HepG2 (cell line): ENCODE data around the gene ATP4A. TPM values are rescaled to one million over a fixed set of nuclear protein-coding genes. Genes with fewer than 3 reads are reported as not detected.

Source experiments
- AGO1 ChIP-seq: fragments of 200-400 bp; formaldehyde crosslinking; IDR thresholded peaks from 2 replicates; pipeline ENCODE4 v1.6.1; 2017; ENCODE audit warnings: mild to moderate bottlenecking, low read depth, low read length, moderate library complexity; ENCODE audit not compliant: poor library complexity, severe bottlenecking
- ATF7-NPFF ChIP-seq: sonication (generic); formaldehyde crosslinking; IDR thresholded peaks from 2 replicates; pipeline ENCODE4 v1.8.1; 2023; ENCODE audit warnings: mild to moderate bottlenecking, low read depth, missing genetic modification reagents, moderate library complexity
- BRCA1 ChIP-seq: sonication (generic); formaldehyde crosslinking; IDR thresholded peaks from 2 replicates; pipeline ENCODE4 v1.4.0; 2020; ENCODE audit warnings: missing genetic modification reagents
- DMAP1 ChIP-seq: IDR thresholded peaks from 2 replicates; pipeline ENCODE4 v1.6.1; 2016
- DPF2 ChIP-seq: sonication (generic); formaldehyde crosslinking; IDR thresholded peaks from 2 replicates; pipeline ENCODE4 v1.4.0; 2020; ENCODE audit warnings: mild to moderate bottlenecking, low read depth, missing genetic modification reagents, borderline replicate concordance
- ERF ChIP-seq: IDR thresholded peaks from 2 replicates; pipeline ENCODE4 v1.6.1; 2018; ENCODE audit warnings: missing biosample characterization, missing genetic modification reagents
- FIP1L1 ChIP-seq: fragments of 200-400 bp; formaldehyde crosslinking; IDR thresholded peaks from 2 replicates; pipeline ENCODE4 v1.6.1; 2018; ENCODE audit warnings: low read depth, mild to moderate bottlenecking, low read length, moderate library complexity, borderline replicate concordance; ENCODE audit not compliant: insufficient read depth
- KLF16 ChIP-seq, 2 experiments: sonication (generic) in 1 of 2; formaldehyde crosslinking in 1 of 2; IDR thresholded peaks; 2 replicates each; pipeline versions ENCODE4 v1.6.1 to v1.8.0; 2016 to 2023; ENCODE audit warnings: missing genetic modification reagents in 2 of 2, missing compliant biosample characterization in 1 of 2
- MXD3 ChIP-seq: IDR thresholded peaks from 2 replicates; pipeline ENCODE4 v1.6.1; 2016; ENCODE audit warnings: mild to moderate bottlenecking, missing biosample characterization, missing genetic modification reagents
- NCOA5 ChIP-seq: sonication (generic); formaldehyde crosslinking; IDR thresholded peaks from 2 replicates; pipeline ENCODE4 v1.4.0; 2020; ENCODE audit warnings: missing genetic modification reagents
- SKI ChIP-seq: fragments of 450-650 bp; IDR thresholded peaks from one replicate; pipeline ENCODE4 v1.6.1; 2018; ENCODE audit warnings: mild to moderate bottlenecking; ENCODE audit not compliant: partially characterized antibody
- SNAPC2 ChIP-seq: sonication (generic); formaldehyde crosslinking; IDR thresholded peaks from 2 replicates; pipeline ENCODE4 v1.8.1; 2022; ENCODE audit warnings: mild to moderate bottlenecking, missing genetic modification reagents
- SNRNP70 ChIP-seq: fragments of 200-400 bp; formaldehyde crosslinking; IDR thresholded peaks from 2 replicates; pipeline ENCODE4 v1.6.1; 2017; ENCODE audit warnings: mild to moderate bottlenecking, low read depth, low read length, moderate library complexity
- TBX2 ChIP-seq: sonication (generic); formaldehyde crosslinking; IDR thresholded peaks from 2 replicates; pipeline ENCODE4 v1.5.0; 2020; ENCODE audit warnings: missing genetic modification reagents, mild to moderate bottlenecking, borderline replicate concordance
- THAP9 ChIP-seq: sonication (generic); formaldehyde crosslinking; IDR thresholded peaks from 2 replicates; pipeline ENCODE4; 2020; ENCODE audit warnings: missing genetic modification reagents, mild to moderate bottlenecking, borderline replicate concordance
- XBP1 ChIP-seq: sonication (generic); formaldehyde crosslinking; IDR thresholded peaks from 2 replicates; pipeline ENCODE4 v1.5.0; 2020; ENCODE audit warnings: missing genetic modification reagents
- YY1 ChIP-seq: IDR thresholded peaks from 2 replicates; pipeline ENCODE4 v1.6.1; 2011; ENCODE audit warnings: low read length, low read depth, moderate library complexity, mild to moderate bottlenecking; ENCODE audit not compliant: insufficient read depth, insufficient replicate concordance
- ZNF263 ChIP-seq: sonication (generic); formaldehyde crosslinking; IDR thresholded peaks from 2 replicates; pipeline ENCODE4 v1.4.0; 2020; ENCODE audit warnings: missing genetic modification reagents
- ZNF331 ChIP-seq: sonication (generic); formaldehyde crosslinking; IDR thresholded peaks from 2 replicates; pipeline ENCODE4 v1.4.0; 2020; ENCODE audit warnings: missing genetic modification reagents
- ZNF580 ChIP-seq: IDR thresholded peaks from 2 replicates; pipeline ENCODE4 v1.6.1; 2016; ENCODE audit warnings: low read depth, borderline replicate concordance
- ZNF644 ChIP-seq: IDR thresholded peaks from 2 replicates; pipeline ENCODE4 v1.6.1; 2016; ENCODE audit warnings: low read depth
- ZNF775 ChIP-seq: sonication (generic); formaldehyde crosslinking; IDR thresholded peaks from 2 replicates; pipeline ENCODE4 v1.4.0; 2020; ENCODE audit warnings: missing genetic modification reagents, mild to moderate bottlenecking, moderate library complexity, borderline replicate concordance
- ZNF792 ChIP-seq: IDR thresholded peaks from 2 replicates; pipeline ENCODE4 v1.6.1; 2016
- ZSCAN30 ChIP-seq: sonication (generic); formaldehyde crosslinking; IDR thresholded peaks from 2 replicates; pipeline ENCODE4 v1.5.0; 2020; ENCODE audit warnings: mild to moderate bottlenecking, missing genetic modification reagents
- polyA plus RNA-seq, 8 experiments: library from polyadenylated mRNA; depleted of rRNA in 3 of 8; stranded (reverse) in 7 of 8; unstranded in 1 of 8; fragments of >200 nt; fragmentation: Illumina TruSeq in 4 of 8; extraction: Trizol in 4 of 8; gene quantifications; 2 replicates each; pipeline versions ENCODE4 v1.2.1 to v1.2.3, GENCODE V29; 2011 to 2016; ENCODE audit warnings: low read depth in 4 of 8, missing spikeins in 1 of 8, mixed read lengths in 1 of 8; ENCODE audit not compliant: insufficient read depth in 1 of 8
- total RNA-seq, 5 experiments: library from RNA; depleted of rRNA; stranded (reverse); fragments of >200 nt; fragmentation: Illumina TruSeq; extraction: Trizol; gene quantifications; 2 replicates each; pipeline ENCODE4 v1.2.3, GENCODE V29; 2016; ENCODE audit warnings: low read depth in 1 of 5

Gene ATP4A
- total and polyA plus RNA-seq, 2 of the 13 experiments (the other 11 are each of a cell fraction or from before 2014, with no cell fraction given), result 0.08 to 0.11 TPM

- TF ChIP-seq THAP9 (CRISPR knock-in tag) (peak; percentile 61; the same call in 1 of the 2 replicates), AGO1 (peak; percentile 25), SNRNP70 (no peak), KLF16 (CRISPR knock-in tag; IDR thresholded peaks at IDR 0.05) (peak in 1 of 2 experiments; percentile 86; a peak in 2 of 4 replicates), NCOA5 (CRISPR knock-in tag) (no peak), ERF (CRISPR knock-in tag) (peak; percentile 81), ZNF644 (CRISPR knock-in tag) (no peak), SKI (peak; percentile 65), YY1 (peak; percentile 76), XBP1 (CRISPR knock-in tag) (0 out of 2 replicates have a peak, but pooled peaks have one; percentile 53), ZNF331 (CRISPR knock-in tag) (peak; percentile 64; the same call in 1 of the 2 replicates), BRCA1 (CRISPR knock-in tag) (0 out of 2 replicates have a peak, but pooled peaks have one; percentile 22), TBX2 (CRISPR knock-in tag) (peak; percentile 73; the same call in 1 of the 2 replicates), FIP1L1 (no peak), MXD3 (0 out of 2 replicates have a peak, but pooled peaks have one; percentile 46), DMAP1 (peak; percentile 66; the same call in 1 of the 2 replicates), ATF7-NPFF (CRISPR knock-in tag) (0 out of 2 replicates have a peak, but pooled peaks have one; percentile 68), SNAPC2 (CRISPR knock-in tag) (no peak), ZNF580 (peak; percentile 70; the same call in 1 of the 2 replicates), DPF2 (CRISPR knock-in tag) (no peak), ZNF792 (CRISPR knock-in tag) (0 out of 2 replicates have a peak, but pooled peaks have one; percentile 44), ZSCAN30 (CRISPR knock-in tag) (no peak), ZNF775 (CRISPR knock-in tag) (no peak), ZNF263 (CRISPR knock-in tag) (peak; percentile 61)
Observed at GRCh38 chr19:35612559-35613321, 49.3 kb upstream of the ATP4A start, which contains the start of gene HAUS5 (continued).
